DMS 273 treated with DMSO at 0.1 percent for 48 hours (cell line): ENCODE measurements around the gene RPL27.
"Not testable (repeated sequence)": the region's sequence is repeated elsewhere in the genome, so short reads cannot be mapped to it uniquely, and the experiment has no call there.

Experiments
- DNase-seq: peaks from one replicate; lab custom pipeline; 2025; lab: John Stamatoyannopoulos, UW

The RPL27 gene

DNA sequence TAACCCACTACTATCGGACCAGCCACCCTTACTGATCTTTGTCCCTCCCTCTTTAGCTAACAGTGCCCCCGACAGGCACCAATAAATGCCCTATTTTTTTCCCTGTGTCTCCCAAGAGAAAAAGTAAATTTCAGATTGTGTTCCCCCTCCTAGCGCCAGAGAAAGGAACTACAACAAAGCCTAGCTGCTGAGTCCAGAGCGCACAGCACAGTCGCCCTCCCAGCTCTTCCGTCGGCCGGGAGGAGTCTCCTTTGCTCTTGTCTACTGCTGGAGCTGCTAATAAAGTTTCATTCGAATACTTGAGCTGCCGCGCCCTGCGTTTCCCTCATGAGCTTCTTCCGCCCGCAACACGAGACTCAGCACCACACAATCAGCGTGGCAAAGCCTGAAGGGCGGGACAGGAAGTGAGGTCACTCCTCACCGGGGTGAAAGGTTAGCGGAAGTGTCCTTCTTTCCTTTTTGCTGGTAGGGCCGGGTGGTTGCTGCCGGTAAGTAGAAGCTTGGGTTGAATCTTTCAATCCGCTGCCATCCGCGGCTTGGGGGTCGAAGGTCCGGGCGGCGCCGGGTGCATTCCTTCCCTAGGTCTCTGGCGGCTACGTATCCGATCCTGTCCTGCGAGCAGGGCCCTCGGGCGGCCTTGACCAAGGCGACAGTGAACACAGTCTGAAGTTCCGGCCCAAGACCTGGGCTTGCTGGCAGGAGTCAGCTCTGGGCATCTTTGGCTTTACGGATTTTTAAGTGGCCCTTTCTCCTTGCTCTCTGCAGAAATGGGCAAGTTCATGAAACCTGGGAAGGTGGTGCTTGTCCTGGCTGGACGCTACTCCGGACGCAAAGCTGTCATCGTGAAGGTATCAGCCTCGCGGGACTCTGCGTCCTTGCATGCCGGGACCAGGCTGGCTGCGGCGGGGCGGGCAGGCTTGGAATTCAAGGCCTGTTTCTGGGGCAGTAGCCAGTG lies at the start of gene RPL27:
TSS of gene RPL27 (plus strand) at position 436 of the 955 bp plus-strand sequence. CDS start at position 768, 332 bp downstream.
- peak; percentile 99 for DNase-seq

- no peak for DNase-seq
Observed at GRCh38 chr17:42950044-42950783, 48.0 kb upstream of the RPL27 start.

DNA sequence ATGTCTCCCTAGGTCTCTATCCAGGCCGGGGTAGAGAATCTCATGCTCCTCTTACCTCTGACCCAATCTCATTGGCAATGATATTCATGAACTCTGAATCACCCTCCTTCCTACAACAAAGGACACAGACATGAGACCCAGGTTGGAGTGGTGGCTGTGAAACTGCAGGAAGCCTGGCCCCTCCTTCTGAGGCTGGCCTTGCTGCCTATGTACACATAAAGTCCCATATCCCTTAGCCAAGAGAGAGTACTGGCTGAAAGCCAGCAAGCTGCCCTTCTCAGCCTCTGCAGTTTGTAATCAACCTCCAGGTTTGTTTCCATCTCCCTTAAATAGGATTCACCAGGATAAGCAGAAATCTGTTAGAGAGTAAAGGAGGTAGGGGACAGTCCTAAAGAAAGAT lies 44.5 kb upstream of the RPL27 start:
- DNase-seq, result no peak

GRCh38 chr17:42964161-42964932 lies 33.9 kb upstream of the RPL27 start, which contains the start of gene AARSD1:
Gene AARSD1, minus strand, starts transcription at chr17:42964454. Its CDS starts 14 bp downstream, at chr17:42964440.
- DNase-seq, result peak; percentile 48

DNA sequence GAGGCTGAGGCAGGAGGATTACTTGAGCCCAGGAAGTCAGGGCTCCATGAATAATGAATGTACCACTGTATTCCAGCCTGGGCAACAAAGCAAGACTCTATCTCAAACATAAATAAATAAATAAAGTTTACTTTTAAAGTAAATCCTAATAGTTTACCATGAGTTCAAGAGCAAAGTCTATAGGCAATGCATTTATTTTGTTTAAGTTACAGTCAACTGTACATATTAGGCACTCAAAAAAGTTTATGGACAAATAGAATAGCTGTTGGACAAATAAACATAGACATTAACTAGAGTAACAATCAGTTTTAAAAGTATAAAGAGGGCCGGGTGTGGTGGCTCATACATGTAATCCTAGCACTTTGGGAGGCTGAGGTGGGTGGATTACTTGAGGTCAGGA lies 30.3 kb upstream of the RPL27 start:
- no peak for DNase-seq

GRCh38 chr17:42969001-42969581 lies 29.1 kb upstream of the RPL27 start:
- DNase-seq, result no peak

- DNase-seq, result no peak
Observed at GRCh38 chr17:42971589-42971988, 26.6 kb upstream of the RPL27 start.

DNA sequence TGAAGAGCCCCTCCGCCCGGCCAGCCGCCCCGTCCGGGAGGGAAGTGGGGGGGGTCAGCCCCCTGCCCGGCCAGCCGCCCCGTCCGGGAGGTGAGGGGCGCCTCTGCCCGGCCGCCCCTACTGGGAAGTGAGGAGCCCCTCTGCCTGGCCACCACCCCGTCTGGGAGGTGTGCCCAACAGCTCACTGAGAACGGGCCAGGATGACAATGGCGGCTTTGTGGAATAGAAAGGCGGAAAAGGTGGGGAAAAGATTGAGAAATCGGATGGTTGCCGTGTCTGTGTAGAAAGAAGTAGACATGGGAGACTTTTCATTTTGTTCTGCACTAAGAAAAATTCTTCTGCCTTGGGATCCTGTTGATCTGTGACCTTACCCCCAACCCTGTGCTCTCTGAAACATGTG lies 24.9 kb upstream of the RPL27 start:
- not testable (repeated sequence) for DNase-seq

- no peak for DNase-seq
Observed at GRCh38 chr17:42975265-42975664, 23.0 kb upstream of the RPL27 start.

- DNase-seq, result not testable (repeated sequence)
Observed at GRCh38 chr17:42975701-42976100, 22.5 kb upstream of the RPL27 start.

DNA sequence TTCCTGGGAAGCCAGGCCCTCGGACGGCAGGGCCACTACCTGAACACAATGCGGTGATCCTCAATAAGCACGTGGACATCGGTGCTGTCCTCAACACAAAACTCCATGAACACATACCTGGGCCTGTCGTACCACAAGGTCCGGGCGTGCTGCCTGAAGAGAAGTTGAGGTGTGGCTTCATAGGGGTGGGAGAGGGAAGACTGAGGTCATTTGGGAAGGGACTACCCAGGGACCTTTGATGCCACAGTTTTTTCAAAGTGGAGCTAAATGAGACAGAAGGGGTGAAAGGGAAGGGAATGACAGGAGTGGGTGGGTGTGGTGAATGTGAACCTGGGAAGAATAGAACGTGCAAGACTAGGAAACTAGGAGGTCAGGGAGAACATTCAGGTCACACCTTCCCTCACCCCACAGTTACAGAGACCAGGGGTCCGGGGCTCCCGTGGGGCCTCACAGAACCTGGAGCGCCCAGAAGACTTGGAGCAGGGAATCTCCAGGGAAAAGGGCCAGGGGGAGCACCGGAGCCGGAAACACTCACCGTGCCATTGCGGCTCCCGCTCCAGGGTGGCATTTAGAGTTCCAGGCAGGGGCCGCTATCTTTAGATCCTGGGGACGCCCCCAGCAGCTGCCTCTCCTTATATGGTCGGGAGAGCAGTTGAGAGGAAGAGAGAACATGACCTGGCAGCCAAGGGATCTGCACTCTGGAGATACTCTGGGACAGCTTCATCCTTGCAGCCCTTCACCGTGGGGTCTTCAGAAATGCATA lies 18.5 kb upstream of the RPL27 start, which contains the start of gene PTGES3L:
TSS of gene PTGES3L (minus strand) at position 570 of the 763 bp plus-strand sequence. CDS start at position 543, 27 bp downstream.
- peak; percentile 80 for DNase-seq

GRCh38 chr17:42980274-42980765 lies 17.9 kb upstream of the RPL27 start, which contains the start of gene RUNDC1:
Gene RUNDC1, plus strand, starts transcription at chr17:42980565. Its CDS starts 12 bp downstream, at chr17:42980577.
- DNase-seq, result peak; percentile 38

DNA sequence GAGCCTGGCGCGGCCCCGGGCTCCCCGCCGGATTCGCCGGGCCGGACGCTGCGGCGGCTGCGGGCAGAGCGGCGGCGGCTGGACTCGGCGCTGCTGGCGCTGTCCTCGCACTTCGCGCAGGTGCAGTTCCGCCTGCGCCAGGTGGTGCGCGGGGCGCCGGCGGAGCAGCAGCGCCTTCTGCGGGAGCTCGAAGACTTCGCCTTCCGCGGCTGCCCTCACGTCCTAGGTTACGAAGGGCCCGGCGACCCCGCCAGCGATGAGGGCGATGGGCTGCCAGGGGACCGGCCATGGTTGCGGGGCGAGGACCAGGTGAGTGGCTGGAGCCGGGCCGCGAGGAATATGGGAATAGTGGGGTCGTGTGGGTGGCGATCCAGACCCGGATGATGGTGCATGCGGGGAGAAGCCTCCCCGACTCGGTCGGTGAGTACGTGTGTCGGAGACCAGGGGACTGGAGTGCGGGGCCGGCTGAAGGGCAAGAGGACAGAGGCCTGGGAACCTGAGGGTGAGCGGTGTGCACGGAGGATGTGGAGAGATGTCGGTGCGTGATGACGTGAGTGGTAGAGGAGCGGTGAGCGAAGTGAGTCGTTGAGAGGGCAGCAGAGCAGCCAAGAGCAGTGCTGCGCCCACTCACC lies 17.3 kb upstream of the RPL27 start:
- DNase-seq, result no peak

DNA sequence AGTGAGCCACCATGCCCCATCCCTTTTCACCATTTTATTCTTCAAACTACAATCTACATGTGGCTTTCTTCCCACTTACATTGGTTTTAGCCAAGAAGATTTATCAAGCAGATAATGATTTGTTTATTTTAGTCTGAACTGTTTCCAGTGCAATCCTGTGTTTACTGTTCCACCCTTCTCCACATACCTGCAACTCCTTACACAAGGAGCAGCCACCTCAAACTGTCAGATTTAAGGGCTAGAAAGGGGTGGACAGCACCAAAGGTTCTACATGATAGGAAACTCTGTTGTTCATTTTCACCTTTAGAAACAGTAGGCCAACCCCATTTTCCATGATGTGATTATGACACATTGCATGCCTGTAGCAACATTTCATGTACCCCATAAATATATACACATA lies 16.0 kb upstream of the RPL27 start:
- DNase-seq, result no peak

DNA sequence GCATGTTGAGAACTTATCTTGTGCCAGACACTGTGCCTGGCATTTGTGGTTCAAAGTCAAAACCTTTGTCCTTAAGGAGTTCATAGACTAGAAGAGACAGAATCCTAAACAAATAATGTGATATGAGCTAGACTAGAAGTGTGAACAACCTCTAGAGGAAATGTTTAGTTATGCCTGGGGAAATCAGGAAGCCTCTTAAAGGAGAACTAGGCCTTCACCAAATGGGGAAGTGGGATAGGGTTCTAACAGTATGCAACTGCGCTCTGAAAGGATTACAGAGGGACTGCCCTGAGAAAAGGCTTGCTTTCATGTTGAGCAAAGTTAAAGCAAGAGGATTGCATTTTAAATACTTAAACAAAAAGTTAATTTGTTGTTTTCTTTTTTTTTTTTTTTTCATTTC lies 13.0 kb upstream of the RPL27 start:
- no peak for DNase-seq

- no peak for DNase-seq
Observed at GRCh38 chr17:42989141-42989540, 9.1 kb upstream of the RPL27 start.

GRCh38 chr17:42989726-42990652 lies 8.2 kb upstream of the RPL27 start:
- no peak for DNase-seq

GRCh38 chr17:42991471-42991870 lies 6.7 kb upstream of the RPL27 start:
- DNase-seq, result no peak

GRCh38 chr17:42992872-42993271 lies 5.3 kb upstream of the RPL27 start:
- DNase-seq, result no peak
